Right ventricle myocardium inferior (tissue), 1 donor: ENCODE data around the gene ACCS. TPM values are rescaled to one million over a fixed set of nuclear protein-coding genes. Genes with fewer than 3 reads are reported as not detected.

Source experiments
- ATAC-seq: fragments of 200-7000 bp; cut with Tn5 transposase; one replicate; pipeline ENCODE4 v1.9.1; 2020; ENCODE audit warnings: mild to moderate bottlenecking, moderate library complexity
- DNase-seq: peaks from one replicate; pipeline ENCODE4 v3.0.0; 2021; ENCODE audit errors: missing footprints
- intact Hi-C: fragments of 100-400 bp; cut with DNase I; formaldehyde crosslinking; loops from one replicate; pipeline ENCODE4 v1.11.0; 2022
- total RNA-seq: library from RNA; stranded (reverse); fragmentation: NEBNext Ultra II Directional; extraction: Animal tissue kit (Norgen Biotek cat#: 25700); gene quantifications from one replicate; pipeline ENCODE4 v1.2.1, GENCODE V29; 2021
- donor health status: DM: no; HTN: yes; CAD: no; lungs with severe emphysema.

The ACCS gene
- total RNA-seq, 1 donor from 2014 or later = 7.0 TPM

- intact Hi-C loops = no loop called here
- no peak for ATAC-seq
Observed at GRCh38 chr11:44079376-44079775, 13.3 kb downstream of the ACCS start.

GRCh38 chr11:44080951-44081350 lies 14.9 kb downstream of the ACCS start:
- intact Hi-C loops = no loop called here
- ATAC-seq = no peak

More at GRCh38 chr11:44079376-44079775, 13.3 kb downstream of the ACCS start:
- no peak for DNase-seq

GRCh38 chr11:44082645-44083044 lies 16.6 kb downstream of the ACCS start:
- intact Hi-C loops = no loop called here
- ATAC-seq (no peak), DNase-seq (no peak)

More at GRCh38 chr11:44080951-44081350, 14.9 kb downstream of the ACCS start:
- DNase-seq = no peak

- no peak for ATAC-seq
- intact Hi-C loops = no loop called here
- no peak for DNase-seq
Observed at GRCh38 chr11:44083433-44083832, 17.4 kb downstream of the ACCS start.

- ATAC-seq = no peak
- intact Hi-C loops = no loop called here
- no peak for DNase-seq
Observed at GRCh38 chr11:44083906-44084305, 17.8 kb downstream of the ACCS start.

- intact Hi-C loops = no loop called here
- ATAC-seq = no peak
- DNase-seq = no peak
Observed at GRCh38 chr11:44085330-44085729, 19.3 kb downstream of the ACCS start.

GRCh38 chr11:44088377-44088776 lies 22.3 kb downstream of the ACCS start:
- no peak for ATAC-seq
- no peak for DNase-seq
- intact Hi-C loops = no loop called here

- DNase-seq (no peak), ATAC-seq (no peak)
- intact Hi-C loops = no loop called here
Observed at GRCh38 chr11:44088871-44089270, 22.8 kb downstream of the ACCS start.

- DNase-seq (no peak), ATAC-seq (no peak)
- intact Hi-C loops = no loop called here
Observed at GRCh38 chr11:44090539-44090938, 24.5 kb downstream of the ACCS start.

- ATAC-seq (peak; percentile 45), DNase-seq (no peak)
- intact Hi-C loops = loop anchor here (2.0 kb wide), 2 partner anchors 26 to 444 kb away; no protein-coding TSS in a partner anchor
Observed at GRCh38 chr11:44094260-44094868, 28.3 kb downstream of the ACCS start.

GRCh38 chr11:44095506-44096359 lies 29.7 kb downstream of the ACCS start, which contains the start of gene EXT2:
TSS of gene EXT2 (plus strand) at chr11:44095678. CDS start at chr11:44107713, 12,035 bp downstream.
- ATAC-seq = peak; percentile 98
- intact Hi-C loops = loop anchor here (2.0 kb wide), 2 partner anchors 25 to 443 kb away; no protein-coding TSS in a partner anchor
- peak; percentile 94 for DNase-seq

- intact Hi-C loops = no loop called here
- ATAC-seq = peak; percentile 14
- DNase-seq = no peak
Observed at GRCh38 chr11:44096360-44097185, 30.5 kb downstream of the ACCS start.

GRCh38 chr11:44097821-44098220 lies 31.8 kb downstream of the ACCS start:
- ATAC-seq (no peak), DNase-seq (no peak)
- intact Hi-C loops = no loop called here

- DNase-seq = no peak
- intact Hi-C loops = no loop called here
- no peak for ATAC-seq
Observed at GRCh38 chr11:44101098-44101497, 35.0 kb downstream of the ACCS start.

GRCh38 chr11:44104481-44105294 lies 38.6 kb downstream of the ACCS start:
- DNase-seq (no peak), ATAC-seq (no peak)
- intact Hi-C loops = no loop called here

- intact Hi-C loops = no loop called here
Observed at GRCh38 chr11:44108260-44108659, 42.2 kb downstream of the ACCS start.

GRCh38 chr11:44110231-44110679 lies 44.2 kb downstream of the ACCS start:
- ATAC-seq = peak; percentile 76
- DNase-seq = no peak
- intact Hi-C loops = loop anchor here (1.0 to 5.0 kb wide), 2 partner anchors 44 to 427 kb away; partner anchors contain the start of gene ACCS

More at GRCh38 chr11:44108260-44108659, 42.2 kb downstream of the ACCS start:
- ATAC-seq (no peak), DNase-seq (no peak)
